Activated CD4-positive, CD25-positive, alpha-beta regulatory T cell (primary cell): ENCODE measurements around the gene POTEI.
"Not testable (repeated sequence)": the region's sequence is repeated elsewhere in the genome, so short reads cannot be mapped to it uniquely, and the experiment has no call there.

Source experiments
- DNase-seq, 4 experiments: peaks; one replicate each; lab custom pipeline; 2025; lab: John Stamatoyannopoulos, UW

Gene POTEI

GRCh38 chr2:130455413-130455812, 53.7 kb downstream of the POTEI start:
- DNase-seq, result not testable (repeated sequence)

DNA sequence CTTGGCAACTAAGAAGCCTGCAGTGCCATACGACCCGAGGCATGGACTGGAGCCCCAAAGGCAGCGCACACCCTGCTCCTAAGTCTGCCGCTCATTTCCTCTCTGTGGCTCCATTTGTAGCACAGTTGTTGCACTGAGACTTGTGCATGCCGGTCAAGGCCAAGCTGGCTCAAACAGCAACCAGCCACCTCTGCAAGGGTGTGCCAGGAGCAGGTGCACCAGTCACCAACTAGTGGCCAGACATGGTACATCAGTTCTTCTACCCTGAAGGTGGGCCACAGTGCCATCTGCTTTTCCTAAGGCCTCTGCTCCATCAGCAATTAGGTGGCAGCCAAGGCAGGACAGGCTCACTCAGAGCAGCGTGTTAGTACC, 54.4 kb downstream of the POTEI start:
- not testable (repeated sequence) for DNase-seq

DNA sequence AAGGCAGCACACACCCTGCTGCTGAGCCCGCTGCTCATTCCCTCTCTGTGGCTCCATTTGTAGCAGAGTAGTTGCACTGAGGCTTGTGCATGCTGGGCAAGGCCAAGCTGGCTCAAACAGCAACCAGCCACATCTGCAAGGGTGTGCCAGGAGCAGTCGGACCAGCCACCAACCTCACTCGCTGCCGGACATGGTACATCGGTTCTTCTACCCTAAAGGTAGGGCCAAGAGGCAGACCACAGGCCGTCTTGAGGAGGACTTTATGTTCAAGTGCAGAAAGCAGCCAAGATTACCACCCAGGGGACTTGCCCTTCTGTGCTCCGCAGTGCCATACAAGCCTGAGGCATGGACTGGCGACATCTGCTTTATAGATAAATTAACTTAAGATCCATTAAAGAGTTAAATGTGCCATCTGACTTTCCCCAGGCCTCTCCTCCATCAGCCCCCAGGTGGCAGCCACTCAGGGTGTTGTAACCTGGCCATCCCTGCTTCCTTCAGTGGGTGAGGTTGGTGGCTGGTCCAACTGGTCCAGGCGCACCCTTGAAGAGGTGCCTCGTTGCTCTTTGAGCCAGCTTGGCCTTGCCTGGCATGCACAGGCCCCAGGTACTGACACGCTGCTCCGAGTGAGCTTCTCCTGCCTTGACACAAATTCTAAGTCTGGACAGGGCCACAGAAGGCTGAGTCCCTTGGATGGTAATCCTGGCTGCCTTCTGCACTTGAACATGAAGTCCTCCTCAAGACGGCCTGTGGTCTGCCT, 55.0 kb downstream of the POTEI start:
- not testable (repeated sequence) for DNase-seq

DNA sequence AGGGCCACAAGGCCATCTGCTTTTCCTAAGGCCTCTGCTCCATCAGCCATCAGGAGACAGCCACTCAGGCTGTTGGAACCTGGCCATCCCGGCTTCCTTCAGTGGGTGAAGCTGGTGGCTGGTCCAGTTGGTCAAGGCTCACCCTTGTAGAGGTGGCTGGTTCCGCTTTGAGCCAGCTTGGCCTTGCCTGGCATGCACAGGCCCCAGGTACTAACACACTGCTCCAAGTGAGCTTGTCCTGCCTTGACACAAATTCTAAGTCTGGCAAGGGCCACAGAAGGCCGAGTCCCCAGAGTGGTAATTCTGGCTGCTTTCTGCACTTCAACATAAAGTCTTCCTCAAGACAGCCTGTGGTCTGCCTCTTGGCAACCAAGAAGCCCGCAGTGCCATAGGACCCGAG, 56.2 kb downstream of the POTEI start:
- DNase-seq, result not testable (repeated sequence)

DNA sequence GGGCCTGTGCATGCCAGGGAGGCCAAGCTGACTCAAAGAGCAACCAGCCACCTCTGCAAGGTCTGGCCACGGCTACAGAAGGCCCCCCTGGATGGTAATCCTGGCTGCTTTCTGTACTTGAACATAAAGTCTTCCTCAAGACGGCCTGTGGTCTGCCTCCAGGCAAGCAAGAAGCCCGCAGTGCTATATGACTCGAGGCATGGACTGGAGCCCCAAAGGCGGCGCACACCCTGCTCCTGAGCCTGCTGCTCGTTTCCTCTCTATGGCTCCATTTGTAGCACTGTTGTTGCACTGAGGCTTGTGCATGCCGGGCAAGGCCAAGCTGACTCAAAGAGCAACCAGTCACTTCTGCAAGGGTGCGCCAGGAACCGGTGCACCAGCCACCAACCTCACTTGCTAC, 57.3 kb downstream of the POTEI start:
- not testable (repeated sequence) for DNase-seq

- DNase-seq, result not testable (repeated sequence)
Observed at GRCh38 chr2:130451278-130451677, 57.9 kb downstream of the POTEI start.

- DNase-seq, result not testable (repeated sequence)
Observed at GRCh38 chr2:130450366-130450765, 58.8 kb downstream of the POTEI start.

GRCh38 chr2:130427631-130428030, 81.5 kb downstream of the POTEI start:
- not testable (repeated sequence) for DNase-seq

- not testable (repeated sequence) for DNase-seq
Observed at GRCh38 chr2:130418845-130419244, 90.3 kb downstream of the POTEI start.

GRCh38 chr2:130416693-130417092, 92.4 kb downstream of the POTEI start:
- not testable (repeated sequence) for DNase-seq
